SKM-1 (cell line): ENCODE data around the gene TOMM6.
A peak's percentile ranks its signal among the peaks of the same experiment; 100 is the strongest.
"Not testable (repeated sequence)": the region's sequence is repeated elsewhere in the genome, so short reads cannot be mapped to it uniquely, and the experiment has no call there.

Source experiments
- DNase-seq: peaks from one replicate; lab custom pipeline; 2025; ENCODE audit not compliant: unreplicated experiment; lab: John Stamatoyannopoulos, UW

The TOMM6 gene

DNA sequence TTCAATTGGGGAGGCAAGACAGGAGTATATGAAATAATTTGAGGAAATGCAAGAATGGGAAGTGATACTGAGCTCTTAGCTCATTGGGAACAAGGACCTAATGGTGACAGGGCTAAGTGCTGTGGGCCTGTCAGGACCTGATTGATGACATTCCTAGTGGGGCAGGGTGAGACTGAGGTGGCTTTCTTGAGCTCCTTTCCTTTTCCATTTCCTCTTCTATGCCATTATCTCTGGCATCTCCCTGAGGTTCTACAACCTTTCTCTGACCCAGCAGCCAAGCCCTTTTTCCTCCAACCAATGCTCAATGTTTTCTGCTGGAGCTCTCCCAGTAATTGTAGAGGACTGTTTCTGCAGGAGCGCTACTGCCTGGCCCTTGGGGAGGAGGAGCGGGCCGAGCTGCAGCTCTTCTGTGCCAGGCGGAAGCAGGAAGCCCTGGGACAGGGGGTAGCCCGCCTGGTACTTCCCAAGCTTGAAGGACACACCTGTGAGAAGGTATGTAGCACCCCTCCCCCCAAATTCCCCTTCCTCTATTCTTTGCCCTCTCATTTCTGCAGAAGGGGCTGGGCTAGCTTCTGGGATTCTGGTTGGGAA, 2.8 kb upstream of the TOMM6 start:
- peak; percentile 62 for DNase-seq

DNA sequence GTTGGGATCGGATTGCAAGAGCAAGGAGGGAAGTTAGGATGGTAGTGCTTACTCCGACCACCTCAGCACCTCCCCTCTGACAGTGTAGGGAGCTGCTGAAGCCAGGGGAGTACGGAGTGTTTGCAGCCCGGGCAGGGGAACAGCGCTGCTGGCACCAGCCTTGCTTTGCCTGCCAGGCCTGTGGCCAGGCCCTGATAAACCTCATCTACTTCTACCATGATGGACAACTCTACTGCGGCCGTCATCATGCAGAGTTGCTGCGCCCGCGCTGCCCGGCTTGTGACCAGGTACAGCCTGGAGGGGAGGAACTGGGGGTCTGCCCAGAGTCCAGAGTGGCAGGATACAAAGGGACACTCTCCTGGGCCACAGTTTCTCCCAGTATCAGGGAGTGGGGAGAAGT, 2.2 kb upstream of the TOMM6 start:
- no peak for DNase-seq

DNA sequence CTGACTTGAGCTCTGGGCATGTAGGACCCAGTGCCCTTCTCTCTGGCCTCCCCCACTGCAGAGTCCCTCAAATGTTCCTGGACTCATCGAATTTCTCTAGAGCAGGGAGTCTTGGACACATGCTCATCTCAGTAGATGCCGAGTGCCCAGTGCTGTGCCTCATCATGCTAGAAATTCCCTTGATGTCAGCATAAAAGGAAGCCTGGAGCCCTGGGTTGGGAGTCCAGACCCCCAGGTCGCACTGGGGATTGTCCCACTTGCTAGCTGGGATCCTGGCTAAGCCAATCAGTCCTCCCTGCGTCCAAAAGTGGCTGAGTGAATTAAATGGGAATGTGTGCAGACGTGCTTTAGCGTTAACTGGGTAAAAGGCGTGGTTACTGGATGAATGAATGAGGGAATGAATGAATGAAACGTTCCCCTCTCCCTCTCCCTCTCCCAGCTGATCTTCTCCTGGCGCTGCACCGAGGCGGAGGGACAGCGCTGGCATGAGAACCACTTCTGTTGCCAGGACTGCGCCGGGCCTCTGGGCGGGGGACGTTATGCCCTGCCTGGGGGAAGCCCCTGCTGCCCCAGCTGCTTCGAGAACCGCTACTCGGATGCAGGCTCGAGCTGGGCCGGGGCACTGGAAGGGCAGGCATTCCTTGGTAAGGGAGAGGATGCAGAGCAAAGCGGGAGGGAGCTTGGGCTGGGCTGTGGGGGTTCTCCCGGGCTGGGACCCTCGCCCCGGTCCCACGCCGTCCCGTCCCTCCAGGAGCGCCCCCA, 1.6 kb upstream of the TOMM6 start:
- no peak for DNase-seq

DNA sequence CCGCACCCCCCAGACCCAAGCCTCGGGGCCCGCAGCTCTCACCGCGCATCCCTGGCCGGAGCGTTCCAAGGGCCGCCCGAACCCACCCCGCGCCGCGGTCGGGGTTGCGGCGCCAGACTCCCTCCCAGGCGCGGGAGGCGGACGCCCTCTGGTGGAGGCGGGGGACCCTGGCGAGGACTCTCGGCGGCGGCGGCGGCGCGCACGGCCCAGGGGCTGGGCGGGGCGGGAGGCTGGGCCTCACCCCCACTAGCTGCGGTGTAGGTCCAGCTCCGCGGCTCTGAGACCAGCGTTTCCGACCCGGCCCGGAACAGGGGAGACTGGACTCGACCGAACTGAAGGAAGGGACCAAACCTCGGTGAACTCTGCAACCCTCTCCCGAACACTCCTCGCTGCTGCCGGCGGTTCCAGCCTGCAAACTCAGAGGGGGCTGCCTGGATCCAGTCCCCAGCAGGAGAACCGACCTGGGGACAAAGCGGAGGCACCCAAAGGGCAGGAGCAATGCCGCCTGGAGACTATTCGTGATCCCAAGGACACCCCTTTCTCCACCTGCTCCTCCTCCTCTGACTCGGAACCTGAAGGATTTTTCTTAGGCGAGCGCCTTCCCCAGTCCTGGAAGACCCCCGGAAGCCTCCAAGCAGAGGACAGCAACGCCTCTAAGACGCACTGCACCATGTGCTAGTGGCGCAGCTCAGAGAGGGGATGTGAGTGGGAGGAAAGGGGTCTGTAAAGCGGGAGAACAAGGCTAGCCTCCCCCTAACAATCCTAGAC, 859 bp upstream of the TOMM6 start:
- peak; percentile 66 for DNase-seq

DNA sequence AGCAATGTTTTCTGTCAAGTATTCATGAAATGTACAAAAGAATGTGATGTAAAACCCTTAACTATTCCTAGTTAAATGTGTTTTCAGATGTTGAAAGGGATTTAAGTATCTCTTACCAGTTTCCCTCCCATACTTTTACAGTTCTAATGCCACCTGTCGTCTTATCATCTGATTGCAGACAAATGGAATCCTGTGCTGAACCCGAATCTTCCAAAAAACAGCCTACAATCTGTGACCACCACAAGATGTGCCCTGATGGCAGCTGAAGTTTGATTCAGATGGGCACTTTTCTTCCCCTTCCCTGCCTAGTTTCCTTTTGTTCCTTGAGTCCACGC, 1.9 kb downstream of the TOMM6 start:
- DNase-seq, result no peak

DNA sequence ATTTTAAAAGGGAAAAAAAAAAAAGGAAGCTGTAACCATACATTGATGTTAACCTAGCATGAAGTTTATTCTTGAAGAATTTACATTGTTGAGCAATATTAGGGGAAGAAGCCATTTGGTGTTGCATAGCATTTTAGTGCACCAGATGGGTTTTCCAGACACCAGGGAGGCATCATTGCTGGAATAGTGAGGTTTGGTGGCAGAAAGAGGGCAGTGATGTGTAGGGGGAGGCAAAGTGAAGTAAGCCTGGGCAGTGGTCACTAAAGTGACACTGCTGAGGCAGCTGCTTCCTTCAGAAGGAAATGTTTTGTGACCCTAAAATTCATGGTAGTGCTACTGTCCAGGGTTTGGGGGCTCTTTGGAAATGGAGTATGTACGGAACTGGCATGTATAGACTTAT, 2.6 kb downstream of the TOMM6 start:
- DNase-seq, result no peak

DNA sequence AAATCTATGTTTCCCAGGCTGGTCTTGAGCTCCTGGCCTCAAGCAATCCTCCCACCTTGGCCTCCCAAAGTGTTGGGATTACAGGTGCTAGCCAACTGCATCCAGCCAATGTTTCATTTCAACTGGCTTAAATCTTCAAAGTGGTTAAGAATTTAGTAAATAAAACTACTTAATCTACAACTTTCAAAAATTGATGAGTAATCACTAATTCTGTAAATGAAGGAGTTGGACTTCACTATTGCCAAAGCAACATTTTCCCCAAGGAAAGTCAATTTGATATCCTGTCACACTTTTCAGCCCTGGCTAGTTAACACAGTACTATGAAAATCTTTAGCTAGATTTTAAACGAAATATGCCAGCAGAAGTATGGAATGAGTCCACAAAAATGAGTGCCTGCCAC, 3.8 kb downstream of the TOMM6 start:
- DNase-seq, result no peak

DNA sequence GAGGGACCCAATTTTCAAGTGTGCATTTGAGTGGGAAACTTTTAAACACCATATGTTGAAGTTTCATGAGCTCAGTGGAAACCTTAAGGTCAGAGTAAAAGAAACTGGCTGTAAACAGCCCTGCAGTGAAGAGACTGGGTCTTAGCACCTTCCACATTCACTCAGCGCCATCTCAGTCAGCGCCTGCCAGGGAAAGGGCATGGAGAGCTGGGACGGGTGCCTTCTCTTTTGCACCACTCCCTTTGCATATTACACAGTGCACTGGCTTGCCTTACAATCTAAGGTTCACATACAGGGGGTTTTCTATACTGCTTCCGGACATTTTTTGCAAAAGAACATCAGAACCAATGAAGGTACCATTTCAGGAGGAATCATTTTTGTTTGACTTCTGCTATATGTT, 4.5 kb downstream of the TOMM6 start:
- no peak for DNase-seq

DNA sequence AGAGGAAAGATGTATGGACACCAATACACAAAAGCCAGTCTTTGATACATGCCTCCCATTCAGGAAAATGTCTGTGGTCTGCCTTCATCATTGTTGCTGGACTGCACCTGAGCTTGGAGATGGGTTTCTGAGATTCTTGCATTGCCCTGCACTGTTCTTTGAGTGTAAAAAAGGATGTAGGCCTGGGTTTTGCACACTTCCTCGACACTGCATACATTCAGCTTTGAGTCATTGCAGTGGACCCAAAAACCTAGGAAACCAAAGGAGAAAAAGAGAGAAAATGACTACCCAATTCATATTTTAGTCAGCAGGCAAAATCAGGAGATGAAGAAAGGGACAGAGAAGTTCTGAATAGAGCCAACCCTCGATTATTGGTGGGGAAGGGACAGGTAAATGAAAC, 9.0 kb downstream of the TOMM6 start:
- DNase-seq, result no peak

DNA sequence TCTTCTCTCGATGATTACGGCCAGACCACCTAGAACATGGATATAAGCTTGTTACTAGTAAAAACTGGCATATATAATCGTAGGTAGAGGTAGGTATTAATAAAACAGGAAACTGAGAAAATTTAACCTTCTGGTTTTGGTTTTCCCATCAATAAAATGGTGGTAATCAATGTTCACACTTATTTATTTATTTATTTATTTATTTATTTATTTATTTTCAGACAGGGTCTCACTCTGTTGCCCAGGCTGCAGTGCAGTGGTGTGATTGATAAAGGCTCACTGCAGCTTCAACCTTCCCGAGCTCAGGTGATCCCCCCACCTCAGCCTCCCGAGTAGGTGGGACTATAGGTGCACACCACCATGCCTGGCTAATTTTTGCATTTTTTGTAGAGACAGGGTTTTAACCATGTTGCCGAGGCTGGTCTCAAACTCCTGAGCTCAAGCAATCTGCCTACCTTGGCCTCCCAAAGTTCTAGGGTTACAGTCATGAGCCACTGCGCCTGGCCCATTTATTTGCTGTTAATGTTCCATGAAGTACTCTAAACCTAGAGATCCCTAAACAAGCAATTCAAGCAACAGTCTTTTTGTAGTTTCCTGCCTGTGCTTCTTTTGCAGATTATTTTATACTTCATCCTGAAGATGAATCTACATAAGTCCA, 11.5 kb downstream of the TOMM6 start:
- no peak for DNase-seq

DNA sequence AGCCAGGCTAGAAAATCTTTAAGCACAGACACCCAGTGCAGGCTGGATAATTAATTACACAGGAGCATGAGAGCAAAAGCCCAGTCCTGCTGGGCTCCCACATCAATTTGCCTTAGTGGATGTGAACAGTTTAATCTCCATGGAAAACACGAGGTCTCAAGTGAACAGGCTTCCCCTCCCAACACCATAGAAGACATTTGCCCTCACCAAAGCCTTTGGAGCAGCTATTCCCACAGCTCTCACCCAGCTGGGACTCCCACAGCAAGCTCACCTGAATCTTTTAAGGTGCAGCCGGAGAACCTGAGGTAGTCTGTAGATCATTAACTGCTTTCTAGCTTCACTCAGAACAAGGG, 12.0 kb downstream of the TOMM6 start:
- no peak for DNase-seq

DNA sequence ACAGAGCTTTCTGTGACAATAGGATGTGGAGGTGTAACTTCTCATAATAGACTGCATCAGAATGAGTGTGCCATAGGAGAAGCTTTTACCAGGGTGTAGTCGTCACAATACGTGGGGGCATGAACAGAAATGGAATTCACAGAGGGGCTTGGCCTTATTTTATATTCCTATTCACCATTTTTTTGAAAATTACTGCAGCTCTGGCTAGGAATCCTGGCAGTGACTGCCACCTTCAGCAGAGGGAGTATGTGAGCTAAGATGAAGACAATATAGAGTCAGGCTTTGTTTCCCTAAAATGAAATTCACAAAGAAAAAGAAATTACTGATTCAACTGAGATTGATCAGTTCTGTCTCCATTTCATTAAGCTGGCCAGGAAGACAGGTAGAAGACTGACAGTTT, 13.9 kb downstream of the TOMM6 start:
- no peak for DNase-seq

DNA sequence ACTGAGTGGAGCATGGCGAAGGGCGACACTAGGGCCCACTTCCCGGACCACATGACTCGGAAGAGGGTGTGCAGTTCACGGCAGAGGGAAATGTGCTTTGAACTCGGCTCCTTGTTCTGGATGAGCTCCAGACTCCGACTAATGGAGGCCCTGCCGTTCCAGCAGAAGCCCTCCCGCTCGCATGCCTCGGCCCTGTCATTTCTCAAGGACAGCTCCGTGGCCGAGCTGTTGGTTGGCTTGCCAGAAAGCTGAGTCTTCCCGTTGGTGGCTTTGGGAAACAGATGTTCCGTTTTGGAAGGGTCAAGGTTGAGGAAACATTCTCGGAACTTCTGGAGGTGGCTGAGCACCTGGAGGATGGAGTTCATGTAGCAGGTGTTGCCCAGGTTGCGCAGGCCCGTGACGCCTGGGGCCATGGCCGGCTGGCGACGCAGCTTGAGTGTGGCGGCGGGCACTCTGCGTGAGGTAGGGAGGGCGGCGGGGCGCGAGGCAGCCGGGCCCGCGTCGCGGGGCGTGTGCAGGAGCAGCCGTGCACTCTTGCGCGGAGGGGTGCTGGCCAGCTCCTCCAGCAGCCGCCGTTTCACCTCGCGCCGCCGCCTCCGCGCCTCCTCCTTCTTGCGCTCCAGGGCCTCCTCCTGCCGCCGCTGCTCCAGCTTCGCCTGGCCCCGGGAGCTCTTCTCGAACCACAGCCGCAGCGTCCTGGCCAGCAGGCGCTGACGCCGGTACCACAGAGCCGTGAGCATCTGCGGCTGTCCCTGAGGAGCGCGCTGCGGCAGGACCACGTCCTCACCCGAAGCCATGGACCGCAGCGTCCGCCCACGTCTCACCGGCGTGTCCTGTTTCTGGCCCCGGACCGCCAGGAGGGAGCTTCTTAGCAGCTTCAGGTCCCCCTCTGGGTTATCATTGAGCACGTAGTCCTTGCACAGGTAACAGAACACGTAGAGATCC, 18.6 kb downstream of the TOMM6 start:
- DNase-seq, result no peak

DNA sequence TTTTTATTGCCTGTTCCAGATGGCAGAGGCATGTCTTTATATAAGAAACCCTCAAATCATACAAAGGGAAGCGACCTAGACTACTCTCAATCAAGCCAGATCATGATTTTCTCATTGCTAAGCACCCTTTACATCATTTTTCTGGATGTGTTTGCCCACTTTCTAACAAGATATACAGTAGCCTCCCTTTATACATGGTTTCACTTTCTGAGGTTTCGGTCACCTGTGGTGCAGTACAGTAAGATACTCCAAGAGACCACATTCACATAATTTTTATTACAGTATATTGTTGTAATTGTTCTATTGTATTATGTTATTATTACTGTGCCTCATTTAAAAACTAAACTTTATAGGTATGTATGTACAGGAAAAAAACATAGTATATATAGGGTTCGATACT, 23.6 kb downstream of the TOMM6 start:
- DNase-seq, result no peak

DNA sequence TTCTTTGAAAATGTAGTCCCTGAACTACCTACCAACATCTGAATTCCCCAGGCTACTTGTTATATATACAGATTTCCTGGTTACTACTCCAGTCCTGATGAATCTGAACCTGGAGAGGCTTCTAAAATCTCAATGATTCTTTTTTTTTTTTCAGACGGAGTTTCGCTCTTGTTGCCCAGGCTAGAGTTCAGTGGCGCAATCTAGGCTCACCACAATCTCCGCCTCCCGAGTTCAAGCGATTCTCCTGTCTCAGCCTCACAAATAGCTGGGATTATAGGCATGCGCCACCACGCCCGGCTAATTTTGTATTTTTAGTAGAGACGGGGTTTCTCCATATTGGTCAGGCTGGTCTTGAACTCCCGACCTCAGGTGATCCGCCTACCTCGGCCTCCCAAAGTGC, 24.5 kb downstream of the TOMM6 start:
- DNase-seq, result not testable (repeated sequence)

DNA sequence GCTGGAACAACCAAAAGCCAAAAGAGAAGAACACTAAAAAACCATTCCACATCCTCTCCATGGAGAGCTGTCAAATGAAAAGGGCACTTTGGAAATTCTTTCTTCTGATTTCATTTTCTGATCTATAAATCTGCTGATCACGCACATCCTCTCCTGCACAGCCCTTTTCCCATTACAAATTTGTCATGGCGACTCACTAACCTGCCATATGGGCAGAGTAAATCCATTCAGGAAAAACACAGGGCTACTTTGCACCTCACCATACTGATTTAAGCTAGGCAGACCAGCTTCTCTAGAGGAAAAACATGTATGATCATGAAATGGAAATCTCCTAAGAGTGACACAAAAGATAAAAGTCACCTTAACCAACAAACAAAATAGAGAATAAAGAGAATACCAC, 26.0 kb downstream of the TOMM6 start:
- DNase-seq, result no peak

DNA sequence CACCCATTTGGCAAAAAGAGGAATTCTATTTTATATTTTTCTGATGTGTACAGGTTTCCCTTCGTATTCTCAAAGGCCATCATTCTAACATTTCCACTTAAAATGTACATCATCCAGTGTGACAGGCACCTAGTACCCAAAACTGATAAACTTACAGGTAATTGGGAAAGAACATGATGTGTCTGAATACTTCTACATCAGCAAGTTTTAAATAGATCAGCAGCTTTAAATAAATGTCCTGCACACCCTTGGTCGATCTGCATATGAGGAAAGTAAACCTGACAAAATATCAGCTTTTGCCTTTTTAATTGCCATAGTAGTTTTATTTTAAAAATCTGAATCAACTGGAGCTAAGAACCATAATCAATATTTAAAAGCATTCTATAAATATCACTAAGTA, 26.5 kb downstream of the TOMM6 start:
- no peak for DNase-seq

DNA sequence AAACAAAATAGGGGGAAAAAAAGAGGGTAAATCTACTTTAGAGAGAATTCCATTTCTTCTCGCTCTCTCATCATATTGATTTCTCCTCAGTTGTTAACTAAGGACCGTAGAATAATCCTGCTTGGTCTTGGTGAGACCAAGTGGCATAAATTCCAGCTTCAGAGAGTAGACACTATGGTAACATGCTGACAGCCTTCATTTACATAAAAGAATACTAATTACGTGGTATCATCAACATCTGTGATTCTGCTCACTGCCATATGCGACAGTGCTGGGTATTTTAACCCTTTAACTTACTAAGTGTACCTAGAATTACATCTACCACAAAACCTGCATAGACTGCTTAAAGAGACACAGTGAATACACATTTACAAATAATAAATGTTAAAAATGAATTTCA, 27.1 kb downstream of the TOMM6 start:
- DNase-seq, result no peak

DNA sequence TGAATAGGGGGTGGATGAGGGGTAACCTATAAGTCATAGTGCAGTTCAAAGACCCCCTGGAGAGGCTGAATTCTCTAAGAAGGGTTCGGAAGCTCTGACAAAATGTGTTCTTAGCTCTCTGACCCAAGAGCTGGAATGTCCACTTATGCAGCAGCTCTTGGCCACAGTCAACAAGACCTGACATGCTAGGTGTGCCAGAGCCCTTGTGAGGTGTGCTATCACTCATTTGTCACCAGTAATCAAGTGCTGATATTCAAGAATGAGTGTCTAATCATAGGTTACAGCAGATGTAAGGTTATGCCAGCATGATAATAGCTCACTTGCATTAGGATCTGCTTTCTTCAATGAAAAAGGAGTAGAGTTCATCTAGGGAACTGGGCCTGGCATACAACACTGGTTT, 28.1 kb downstream of the TOMM6 start:
- DNase-seq, result no peak

DNA sequence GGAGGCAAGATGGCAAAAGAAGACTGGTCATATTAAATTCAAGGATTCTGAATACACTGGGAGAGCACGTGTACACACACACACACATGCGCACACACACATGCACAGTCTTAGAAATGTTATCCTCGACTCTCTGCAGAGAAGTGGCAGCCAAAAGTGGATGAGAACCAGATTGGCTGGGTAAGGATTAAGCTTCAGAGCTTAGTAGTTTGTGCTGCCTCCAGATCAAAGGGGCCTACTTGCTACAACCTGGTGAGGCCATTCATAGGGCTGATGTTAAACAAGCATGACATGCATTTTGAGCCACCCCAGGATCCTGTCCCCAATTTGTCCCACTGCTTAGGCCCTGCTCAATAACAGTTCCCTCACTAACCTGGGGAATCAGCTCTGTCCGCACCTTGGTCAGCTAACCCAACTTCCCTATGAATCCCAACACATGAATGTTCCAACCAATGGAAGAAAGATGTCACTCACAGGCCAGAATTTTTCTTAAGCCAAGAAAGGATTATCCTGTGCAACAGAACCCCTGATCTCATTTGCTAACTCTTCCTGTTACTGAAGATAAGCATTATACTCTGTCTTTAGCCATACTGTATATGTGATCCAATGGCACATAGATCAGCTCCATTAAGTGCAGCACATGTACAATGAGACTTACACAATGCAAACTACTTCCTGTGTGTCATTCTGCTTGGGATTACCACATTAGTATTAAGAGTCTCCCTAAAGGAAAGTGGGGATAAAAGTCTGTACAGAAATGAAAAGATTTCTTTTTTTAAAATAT, 31.0 kb downstream of the TOMM6 start:
- no peak for DNase-seq
